Sigmoid colon (tissue), 4 donors: ENCODE data around the gene MARCO.

Experiments used
- POLR2A ChIP-seq, 2 donors: fragments of 450-650 bp; IDR thresholded peaks; one replicate each; pipeline ENCODE4 v1.6.1; 2016; ENCODE audit warnings: antibody characterized with exemption in 2 of 2, mild to moderate bottlenecking in 2 of 2, moderate library complexity in 2 of 2
- POLR2AphosphoS5 ChIP-seq, 4 donors: sonication (generic); formaldehyde crosslinking; IDR thresholded peaks; one replicate each; pipeline ENCODE4 v1.6.1; 2017; ENCODE audit warnings: antibody characterized with exemption in 4 of 4
- TF ChIP-seq, protein P1 (sequence below), 4 experiments: fragments of 450-650 bp in 3 of 4; fragments of 200-600 bp in 1 of 4; IDR thresholded peaks; one replicate each; pipeline ENCODE4 v1.5.1; 2016 to 2019; ENCODE audit warnings: antibody characterized with exemption in 4 of 4, mild to moderate bottlenecking in 3 of 4, moderate library complexity in 2 of 4

DNA sequence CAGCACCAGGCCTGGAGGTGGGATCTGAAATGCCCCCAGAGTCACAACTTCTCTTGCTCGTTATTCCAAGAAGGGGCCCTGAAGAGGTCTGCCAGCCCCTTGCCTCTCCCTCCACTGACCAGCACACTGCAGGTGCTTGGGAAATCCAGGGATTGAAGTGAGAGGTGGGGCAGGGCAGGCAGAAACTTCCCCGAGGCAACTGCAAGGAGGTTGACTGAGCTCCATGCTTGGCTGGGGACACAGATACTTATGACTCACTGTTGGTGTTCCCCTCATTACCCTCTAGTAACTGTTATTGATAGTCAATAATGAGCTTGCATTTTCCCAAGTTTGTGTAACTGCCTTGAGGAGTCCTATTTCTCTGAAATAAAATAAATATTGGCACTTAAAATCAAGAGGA lies 47.5 kb downstream of the MARCO start:
- TF ChIP-seq, protein P1, sequence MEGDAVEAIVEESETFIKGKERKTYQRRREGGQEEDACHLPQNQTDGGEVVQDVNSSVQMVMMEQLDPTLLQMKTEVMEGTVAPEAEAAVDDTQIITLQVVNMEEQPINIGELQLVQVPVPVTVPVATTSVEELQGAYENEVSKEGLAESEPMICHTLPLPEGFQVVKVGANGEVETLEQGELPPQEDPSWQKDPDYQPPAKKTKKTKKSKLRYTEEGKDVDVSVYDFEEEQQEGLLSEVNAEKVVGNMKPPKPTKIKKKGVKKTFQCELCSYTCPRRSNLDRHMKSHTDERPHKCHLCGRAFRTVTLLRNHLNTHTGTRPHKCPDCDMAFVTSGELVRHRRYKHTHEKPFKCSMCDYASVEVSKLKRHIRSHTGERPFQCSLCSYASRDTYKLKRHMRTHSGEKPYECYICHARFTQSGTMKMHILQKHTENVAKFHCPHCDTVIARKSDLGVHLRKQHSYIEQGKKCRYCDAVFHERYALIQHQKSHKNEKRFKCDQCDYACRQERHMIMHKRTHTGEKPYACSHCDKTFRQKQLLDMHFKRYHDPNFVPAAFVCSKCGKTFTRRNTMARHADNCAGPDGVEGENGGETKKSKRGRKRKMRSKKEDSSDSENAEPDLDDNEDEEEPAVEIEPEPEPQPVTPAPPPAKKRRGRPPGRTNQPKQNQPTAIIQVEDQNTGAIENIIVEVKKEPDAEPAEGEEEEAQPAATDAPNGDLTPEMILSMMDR (IDR thresholded peaks at IDR 0.05), result no peak
- TF ChIP-seq POLR2AphosphoS5 (IDR thresholded peaks at IDR 0.05) (no peak), POLR2A (IDR thresholded peaks at IDR 0.05) (no peak)
